Measurements from ENCODE around the gene CDH23.

CDH23 gene

DNA sequence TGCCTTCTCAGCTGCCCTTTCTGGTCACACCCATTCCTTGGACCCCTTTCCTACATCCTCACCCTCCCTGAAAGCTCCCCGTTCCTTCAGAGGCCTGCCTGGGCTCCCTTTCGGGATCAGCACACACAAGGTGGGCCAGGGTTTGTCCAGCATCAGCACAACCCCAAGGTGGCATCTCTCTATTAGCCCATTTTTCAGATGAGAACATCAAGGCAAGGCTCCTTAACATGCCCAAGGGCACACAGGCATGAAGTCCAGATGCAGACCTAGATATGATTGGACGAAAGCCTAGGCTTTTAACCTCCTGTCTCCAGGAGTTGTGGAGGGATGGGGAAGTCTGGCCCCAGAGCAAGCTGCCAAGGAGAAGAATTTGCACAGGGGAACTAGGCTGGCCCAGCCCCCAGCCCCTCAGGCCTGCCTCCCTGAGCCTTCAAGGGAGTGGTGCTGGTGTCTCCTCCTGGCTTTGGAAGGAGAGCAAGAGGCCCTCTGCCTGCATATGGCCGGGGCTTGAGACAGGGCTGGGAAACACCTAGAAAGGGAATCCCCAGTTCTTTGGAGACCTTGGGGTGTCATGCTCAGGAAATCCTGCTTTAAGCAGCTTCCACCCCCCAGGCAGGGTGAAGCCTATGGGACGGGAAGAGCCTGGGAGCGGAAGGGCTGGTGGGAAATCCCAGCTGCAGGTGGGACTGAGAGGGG lies 385.6 kb downstream of the CDH23 start:
- no peak for DNase-seq (ENCODE audit: low read depth)
- TF ChIP-seq, protein P1, sequence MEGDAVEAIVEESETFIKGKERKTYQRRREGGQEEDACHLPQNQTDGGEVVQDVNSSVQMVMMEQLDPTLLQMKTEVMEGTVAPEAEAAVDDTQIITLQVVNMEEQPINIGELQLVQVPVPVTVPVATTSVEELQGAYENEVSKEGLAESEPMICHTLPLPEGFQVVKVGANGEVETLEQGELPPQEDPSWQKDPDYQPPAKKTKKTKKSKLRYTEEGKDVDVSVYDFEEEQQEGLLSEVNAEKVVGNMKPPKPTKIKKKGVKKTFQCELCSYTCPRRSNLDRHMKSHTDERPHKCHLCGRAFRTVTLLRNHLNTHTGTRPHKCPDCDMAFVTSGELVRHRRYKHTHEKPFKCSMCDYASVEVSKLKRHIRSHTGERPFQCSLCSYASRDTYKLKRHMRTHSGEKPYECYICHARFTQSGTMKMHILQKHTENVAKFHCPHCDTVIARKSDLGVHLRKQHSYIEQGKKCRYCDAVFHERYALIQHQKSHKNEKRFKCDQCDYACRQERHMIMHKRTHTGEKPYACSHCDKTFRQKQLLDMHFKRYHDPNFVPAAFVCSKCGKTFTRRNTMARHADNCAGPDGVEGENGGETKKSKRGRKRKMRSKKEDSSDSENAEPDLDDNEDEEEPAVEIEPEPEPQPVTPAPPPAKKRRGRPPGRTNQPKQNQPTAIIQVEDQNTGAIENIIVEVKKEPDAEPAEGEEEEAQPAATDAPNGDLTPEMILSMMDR (IDR thresholded peaks at IDR 0.05; ENCODE audit: insufficient read depth, low read depth, low read length, missing control alignments) = no peak
- no peak overlapping the region for H3K4me3 ChIP-seq (ENCODE audit: low read length)

DNA sequence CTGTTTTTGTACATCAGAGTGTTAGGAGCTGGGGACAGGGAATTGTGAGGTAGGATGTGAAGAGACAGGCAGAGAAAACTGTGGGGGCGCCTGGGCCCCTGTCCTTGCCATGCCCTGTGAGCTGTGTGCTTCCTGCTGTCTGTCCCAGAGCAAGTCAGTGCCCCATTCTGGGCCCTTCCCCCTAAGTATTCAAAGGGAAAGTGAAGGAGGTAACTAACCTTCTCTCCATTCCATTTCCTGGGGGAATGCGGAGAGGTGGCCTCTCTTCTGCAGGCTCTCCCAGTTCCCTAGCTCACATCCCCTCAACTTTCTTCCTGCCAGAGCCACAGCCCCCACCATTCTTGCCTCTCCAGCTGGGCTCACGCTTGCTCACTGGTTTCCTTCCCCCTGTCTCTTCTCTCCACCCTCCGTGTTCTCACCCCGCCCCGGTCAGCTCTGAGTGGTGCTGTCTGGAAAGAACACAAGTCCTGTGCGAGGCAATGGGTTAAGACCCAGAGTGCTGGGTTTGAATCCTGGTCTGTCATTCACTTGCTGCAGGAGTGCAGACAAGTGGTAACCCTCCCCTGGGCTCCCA lies 386.3 kb downstream of the CDH23 start:
- TF ChIP-seq, protein P1 (IDR thresholded peaks at IDR 0.05; ENCODE audit: insufficient read depth, low read depth, low read length, missing control alignments) = no peak
- DNase-seq (ENCODE audit: low read depth) = no peak
- H3K4me3 ChIP-seq (ENCODE audit: low read length) = no peak overlapping the region

DNA sequence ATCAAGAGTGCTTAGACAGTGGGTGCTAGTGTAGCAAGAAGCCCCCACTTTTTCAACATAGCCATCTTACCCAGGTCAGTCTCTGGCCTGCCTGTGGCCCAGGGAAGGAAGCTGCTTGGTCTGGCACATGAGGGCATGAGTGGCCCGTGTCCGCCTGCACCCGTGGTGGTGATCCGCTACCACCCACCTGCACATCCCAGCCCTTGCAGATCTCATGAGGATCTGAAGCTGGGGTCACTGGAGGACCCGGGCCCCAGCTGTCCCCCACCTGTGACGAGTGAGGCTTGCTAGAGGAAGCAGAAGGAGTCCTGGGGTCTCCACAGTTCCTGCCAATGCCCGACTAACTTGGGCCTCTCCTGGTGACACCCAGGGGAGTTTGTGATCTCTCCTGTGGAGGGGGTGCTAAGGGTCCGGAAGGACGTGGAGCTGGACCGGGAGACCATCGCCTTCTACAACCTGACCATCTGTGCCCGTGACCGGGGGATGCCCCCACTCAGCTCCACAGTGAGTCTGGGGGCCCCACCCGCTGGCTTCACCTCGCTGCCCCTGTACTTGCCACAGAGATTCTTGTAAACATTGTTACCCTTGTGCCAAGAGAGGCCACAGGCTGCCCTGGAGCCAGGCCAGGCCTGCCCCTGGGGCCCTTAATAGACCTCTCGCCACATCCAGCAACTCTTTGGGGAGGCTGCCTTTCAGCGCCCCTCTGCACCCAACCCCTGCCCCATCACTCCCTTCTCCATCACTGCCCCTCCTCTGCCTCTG lies 387.4 kb downstream of the CDH23 start:
- H3K4me3 ChIP-seq (ENCODE audit: low read length) = no peak overlapping the region
- TF ChIP-seq, protein P1 (IDR thresholded peaks at IDR 0.05; ENCODE audit: insufficient read depth, low read depth, low read length, missing control alignments) = no peak
- no peak for DNase-seq (ENCODE audit: low read depth)

DNA sequence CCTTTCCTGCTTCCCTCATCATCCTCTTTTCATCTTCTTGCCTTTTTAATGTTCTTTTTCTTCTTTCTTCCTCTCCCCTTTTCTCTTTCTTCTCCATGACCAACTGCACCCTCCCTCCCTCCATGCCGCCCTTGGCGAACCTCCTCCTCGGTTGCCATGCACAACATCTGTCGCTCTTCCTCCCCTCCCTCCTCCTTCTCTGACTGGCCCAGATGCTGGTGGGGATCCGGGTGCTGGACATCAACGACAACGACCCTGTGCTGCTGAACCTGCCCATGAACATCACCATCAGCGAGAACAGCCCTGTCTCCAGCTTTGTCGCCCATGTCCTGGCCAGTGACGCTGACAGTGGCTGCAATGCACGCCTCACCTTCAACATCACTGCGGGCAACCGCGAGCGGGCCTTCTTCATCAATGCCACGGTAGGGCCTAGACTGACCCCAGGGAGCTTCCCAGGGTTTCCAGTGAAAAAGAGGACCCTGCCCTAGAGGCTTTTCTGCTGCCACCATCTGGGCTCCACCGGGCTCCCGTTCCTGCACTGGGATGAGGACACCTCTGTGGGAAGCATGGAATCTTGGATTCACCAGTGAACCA lies 388.1 kb downstream of the CDH23 start:
- no peak for DNase-seq (ENCODE audit: low read depth)
- no peak overlapping the region for H3K4me3 ChIP-seq (ENCODE audit: low read length)
- TF ChIP-seq, protein P1 (IDR thresholded peaks at IDR 0.05; ENCODE audit: insufficient read depth, low read depth, low read length, missing control alignments) = no peak

DNA sequence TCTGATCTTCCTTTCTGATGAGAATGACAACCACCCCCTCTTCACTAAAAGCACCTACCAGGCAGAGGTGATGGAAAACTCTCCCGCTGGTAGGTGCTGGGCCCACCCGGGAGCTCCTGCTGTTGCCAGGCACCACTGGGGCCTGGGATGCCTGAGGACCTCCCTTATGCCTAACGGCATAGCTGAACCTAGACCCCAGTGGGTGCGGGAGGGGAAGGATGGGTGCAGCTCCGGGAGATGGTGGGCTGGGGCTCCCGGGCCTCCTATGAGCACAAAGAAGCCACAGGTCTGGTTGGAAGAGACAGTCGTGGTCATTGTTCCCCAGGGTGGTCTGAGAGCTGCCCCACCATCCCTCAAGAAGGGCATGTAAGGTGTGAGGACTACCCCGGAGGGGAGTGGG lies 392.2 kb downstream of the CDH23 start:
- TF ChIP-seq, protein P1 (IDR thresholded peaks at IDR 0.05; ENCODE audit: insufficient read depth, low read depth, low read length, missing control alignments) = no peak
- no peak for DNase-seq (ENCODE audit: low read depth)
- no peak overlapping the region for H3K4me3 ChIP-seq (ENCODE audit: low read length)

DNA sequence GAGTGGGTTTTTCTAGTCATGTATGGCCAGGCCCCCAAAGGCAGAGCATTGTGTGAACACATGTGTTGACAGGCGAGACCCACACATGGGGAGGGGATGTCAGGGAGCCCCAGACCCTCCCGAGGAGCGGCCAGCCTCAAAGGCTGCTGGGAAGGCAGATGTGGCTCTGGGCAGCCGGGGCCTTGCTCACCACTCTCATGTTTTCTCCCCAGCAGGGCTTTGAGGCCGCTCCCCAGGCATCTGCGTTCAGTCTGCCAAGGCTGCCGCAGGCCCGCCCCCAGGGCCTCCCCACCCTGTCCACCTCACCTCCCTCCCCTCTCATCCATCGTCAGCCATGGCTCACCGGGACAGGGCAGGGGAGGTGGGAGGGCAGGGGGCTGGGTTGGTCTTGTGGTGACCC lies 393.2 kb downstream of the CDH23 start:
- TF ChIP-seq, protein P1 (IDR thresholded peaks at IDR 0.05; ENCODE audit: insufficient read depth, low read depth, low read length, missing control alignments) = no peak
- DNase-seq (ENCODE audit: low read depth) = no peak
- H3K4me3 ChIP-seq (ENCODE audit: low read length) = no peak overlapping the region

Measured in epithelial cell of esophagus (primary cell).